B cell (primary cell): ENCODE data around the gene MLEC. TPM values are rescaled to one million over a fixed set of nuclear protein-coding genes. Genes with fewer than 3 reads are reported as not detected.

Experiments
- ATAC-seq: fragments of 200-7000 bp; cut with Tn5 transposase; one replicate; pipeline ENCODE4 v1.10.0; 2021; ENCODE audit warnings: low read depth, mild to moderate bottlenecking, moderate number of reproducible peaks, moderate library complexity
- CTCF ChIA-PET: fragments of 350-600 bp; sonication (Branson Sonifier 250); formaldehyde crosslinking; loops from one replicate; lab custom pipeline; 2021; ENCODE audit warnings: antibody characterized with exemption, inconsistent platforms; lab: Charles Lee
- POLR2A ChIA-PET: fragments of 350-600 bp; sonication (Branson Sonifier 250); formaldehyde crosslinking; loops from one replicate; lab custom pipeline; 2021; ENCODE audit warnings: antibody characterized with exemption; lab: Charles Lee
- DNase-seq: peaks from one replicate; pipeline ENCODE4 v3.0.0; 2013
- H2AFZ ChIP-seq: 2 replicates; pipeline ENCODE4 v1.6.1; 2012; ENCODE audit warnings: mild to moderate bottlenecking, low read depth, low read length; ENCODE audit not compliant: insufficient read depth, poor library complexity, severe bottlenecking
- H3K27ac ChIP-seq, 2 donors: 1 replicate in 1 of 2; 2 replicates in 1 of 2; pipeline ENCODE4 v1.5.1; 2012 to 2013; ENCODE audit warnings: low read length in 2 of 2, mild to moderate bottlenecking in 2 of 2, moderate library complexity in 1 of 2
- H3K27me3 ChIP-seq, 4 experiments: fragments of 200-600 bp in 1 of 4; sonication (generic) in 1 of 4; replicated peaks in 1 of 4; 1 replicate in 2 of 4; 2 replicates in 2 of 4; pipeline versions ENCODE4 v1.6.1 to v1.7.0; 2013 to 2016; ENCODE audit warnings: low read length in 3 of 4, mild to moderate bottlenecking in 2 of 4, mixed read lengths in 1 of 4, moderate library complexity in 1 of 4; ENCODE audit not compliant: insufficient read depth in 4 of 4, control insufficient read depth in 3 of 4; ENCODE audit errors: control extremely low read depth in 1 of 4
- H3K36me3 ChIP-seq, 2 experiments: replicated peaks in 1 of 2; 1 replicate in 1 of 2; 2 replicates in 1 of 2; pipeline versions ENCODE4 v1.6.1 to v1.7.1; 2013; ENCODE audit warnings: low read length in 1 of 2; ENCODE audit not compliant: insufficient read depth in 2 of 2, control insufficient read depth in 1 of 2; ENCODE audit errors: control extremely low read depth in 1 of 2, extremely low read depth in 1 of 2
- H3K4me1 ChIP-seq, 2 donors: fragments of 200-600 bp in 1 of 2; sonication (generic) in 1 of 2; 1 replicate in 1 of 2; 2 replicates in 1 of 2; pipeline versions ENCODE4 v1.5.1 to v1.6.1; 2013 to 2017; ENCODE audit warnings: low read length in 2 of 2; ENCODE audit not compliant: control insufficient read depth in 2 of 2, insufficient read depth in 2 of 2
- H3K4me2 ChIP-seq: replicated peaks from 2 replicates; pipeline ENCODE3; 2012; ENCODE audit warnings: mild to moderate bottlenecking, low read depth, low read length; ENCODE audit not compliant: poor library complexity, severe bottlenecking
- H3K4me3 ChIP-seq, 5 experiments: fragments of 200-600 bp in 1 of 5; sonication (generic) in 1 of 5; 1 replicate in 3 of 5; 2 replicates in 2 of 5; pipeline versions ENCODE4 v1.5.1 to v1.7.0; 2011 to 2016; ENCODE audit warnings: low read length in 4 of 5, mild to moderate bottlenecking in 4 of 5, low read depth in 2 of 5, control low read depth in 1 of 5, moderate library complexity in 1 of 5; ENCODE audit not compliant: insufficient read depth in 1 of 5; ENCODE audit errors: control extremely low read depth in 1 of 5, extremely low read depth in 1 of 5
- H3K79me2 ChIP-seq: fragments of 200-600 bp; sonication (generic); one replicate; pipeline ENCODE4 v1.6.0; 2016; ENCODE audit warnings: low read length; ENCODE audit not compliant: control insufficient read depth, insufficient read depth
- H3K9ac ChIP-seq: fragments of 200-600 bp; sonication (generic); 2 replicates; pipeline ENCODE4 v1.6.1; 2017; ENCODE audit warnings: mild to moderate bottlenecking, low read length, moderate library complexity
- H3K9me3 ChIP-seq, 3 donors: one replicate each; pipeline versions ENCODE4 v1.6.1 to v1.7.1; 2013; ENCODE audit warnings: low read length in 2 of 3; ENCODE audit not compliant: control insufficient read depth in 2 of 3, insufficient read depth in 1 of 3; ENCODE audit errors: control extremely low read depth in 1 of 3
- H4K20me1 ChIP-seq: 2 replicates; pipeline ENCODE4 v1.6.0; 2012; ENCODE audit warnings: mild to moderate bottlenecking, low read length; ENCODE audit not compliant: insufficient read depth, control insufficient read depth, poor library complexity, severe bottlenecking
- H3K27ac Mint-ChIP-seq: one replicate; pipeline ENCODE4 v1.8.0; 2021; ENCODE audit warnings: mixed read lengths
- H3K27me3 Mint-ChIP-seq: one replicate; pipeline ENCODE4 v1.8.0; 2021; ENCODE audit warnings: mixed read lengths
- H3K4me1 Mint-ChIP-seq: one replicate; pipeline ENCODE4 v1.8.0; 2021; ENCODE audit warnings: mixed read lengths
- H3K4me3 Mint-ChIP-seq: one replicate; pipeline ENCODE4 v1.8.0; 2021; ENCODE audit warnings: mixed read lengths
- H3K9me3 Mint-ChIP-seq: one replicate; pipeline ENCODE4 v1.8.0; 2022; ENCODE audit warnings: mixed read lengths; ENCODE audit not compliant: insufficient read depth
- EZH2 ChIP-seq: IDR thresholded peaks from 2 replicates; pipeline ENCODE4 v1.6.1; 2012; ENCODE audit warnings: borderline replicate concordance, low read depth, mild to moderate bottlenecking, moderate library complexity, low read length; ENCODE audit not compliant: insufficient read depth, poor library complexity, severe bottlenecking
- WGBS: methylation state at CpG from one replicate; pipeline ENCODE4 v1.1.5; 2013; ENCODE audit warnings: missing lambda C conversion rate; ENCODE audit not compliant: insufficient coverage; 5-methylcytosine and 5-hydroxymethylcytosine counted together
- intact Hi-C: fragments of 100-400 bp; cut with micrococcal nuclease; formaldehyde crosslinking; loops from one replicate; pipeline ENCODE4 v1.10.0; 2022
- polyA plus RNA-seq: library from polyadenylated mRNA; depleted of rRNA; stranded (reverse); fragments of >200 nt; gene quantifications from 2 replicates; pipeline ENCODE4 v1.2.3, GENCODE V29; 2012
- total RNA-seq, 2 donors: library from RNA; stranded (reverse); fragments of 120-200 nt in 1 of 2; gene quantifications; 1 replicate in 1 of 2; 2 replicates in 1 of 2; pipeline versions ENCODE4 v1.2.3 to v1.2.4, GENCODE V29; 2013 to 2022
- TF ChIP-seq, protein P1 (sequence below): fragments of 200-600 bp; IDR thresholded peaks from one replicate; pipeline ENCODE4 v1.8.0; 2022; ENCODE audit warnings: antibody characterized with exemption, mild to moderate bottlenecking

MLEC gene
- total and polyA plus RNA-seq, 2 donors (not counting 1 experiment from before 2014, with no cell fraction given) = 5.5 to 52.6 TPM

- no peak overlapping the region for H2AFZ ChIP-seq
- POLR2A ChIA-PET = no interaction called here
- peaks cover 29% of the 10 kb centered on the region for H3K79me2 ChIP-seq
Observed at GRCh38 chr12:120696626-120697025, 9.7 kb downstream of the MLEC start.

GRCh38 chr12:120697344-120697743, 10.4 kb downstream of the MLEC start:
- H4K20me1 ChIP-seq = peaks cover 9% of the 10 kb centered on the region
- no CpG with 5 or more reads among the region's 1 CpG for WGBS
- peaks cover 9 to 78% of the 10 kb centered on the region in 2 experiments for H3K36me3 ChIP-seq
- peaks cover 3 to 7% of the 10 kb centered on the region in 2 donors for H3K4me1 ChIP-seq
- Mint-ChIP-seq H3K4me3 (no peak overlapping the region), H3K9me3 (no peaks in the 10 kb centered on the region), H3K27ac (no peak overlapping the region), H3K4me1 (peaks cover 8% of the 10 kb centered on the region), H3K27me3 (no peaks in the 10 kb centered on the region)
- no peaks in the 10 kb centered on the region for H3K9me3 ChIP-seq
- no peak overlapping the region for H3K27ac ChIP-seq
- peaks cover 22% of the 10 kb centered on the region for H3K79me2 ChIP-seq
- DNase-seq (no peak), ATAC-seq (no peak)
- H3K4me2 ChIP-seq = no peak overlapping the region
- H3K9ac ChIP-seq = no peak overlapping the region
- TF ChIP-seq, protein P1, sequence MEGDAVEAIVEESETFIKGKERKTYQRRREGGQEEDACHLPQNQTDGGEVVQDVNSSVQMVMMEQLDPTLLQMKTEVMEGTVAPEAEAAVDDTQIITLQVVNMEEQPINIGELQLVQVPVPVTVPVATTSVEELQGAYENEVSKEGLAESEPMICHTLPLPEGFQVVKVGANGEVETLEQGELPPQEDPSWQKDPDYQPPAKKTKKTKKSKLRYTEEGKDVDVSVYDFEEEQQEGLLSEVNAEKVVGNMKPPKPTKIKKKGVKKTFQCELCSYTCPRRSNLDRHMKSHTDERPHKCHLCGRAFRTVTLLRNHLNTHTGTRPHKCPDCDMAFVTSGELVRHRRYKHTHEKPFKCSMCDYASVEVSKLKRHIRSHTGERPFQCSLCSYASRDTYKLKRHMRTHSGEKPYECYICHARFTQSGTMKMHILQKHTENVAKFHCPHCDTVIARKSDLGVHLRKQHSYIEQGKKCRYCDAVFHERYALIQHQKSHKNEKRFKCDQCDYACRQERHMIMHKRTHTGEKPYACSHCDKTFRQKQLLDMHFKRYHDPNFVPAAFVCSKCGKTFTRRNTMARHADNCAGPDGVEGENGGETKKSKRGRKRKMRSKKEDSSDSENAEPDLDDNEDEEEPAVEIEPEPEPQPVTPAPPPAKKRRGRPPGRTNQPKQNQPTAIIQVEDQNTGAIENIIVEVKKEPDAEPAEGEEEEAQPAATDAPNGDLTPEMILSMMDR = no peak
- TF ChIP-seq EZH2 = no peak
- intact Hi-C loops = no loop called here
- no peak overlapping the region for H2AFZ ChIP-seq
- ChIA-PET POLR2A (interaction anchor here (1.3 kb wide), 1 partner anchor 11 kb away, joined by 5 read pairs; the partner anchor contains the start of gene MLEC), CTCF (interaction anchor here (1.2 to 1.8 kb wide), 3 partner anchors 48 to 51 kb away, joined by 3 to 5 read pairs (median 3); no protein-coding TSS in a partner anchor)
- no peak overlapping the region for H3K4me3 ChIP-seq
- no peaks in the 10 kb centered on the region for H3K27me3 ChIP-seq

More at GRCh38 chr12:120696626-120697025, 9.7 kb downstream of the MLEC start:
- DNase-seq = no peak
- Histone ChIP-seq H3K4me2 (no peak overlapping the region), H3K27me3 (no peaks in the 10 kb centered on the region), H3K27ac (no peak overlapping the region), H3K9ac (no peak overlapping the region), H3K9me3 (no peaks in the 10 kb centered on the region), H4K20me1 (peaks cover 11% of the 10 kb centered on the region), H3K4me1 (peaks cover 3 to 7% of the 10 kb centered on the region in 2 donors), H3K4me3 (no peak overlapping the region), H3K36me3 (peaks cover 9 to 75% of the 10 kb centered on the region in 2 experiments)
- CTCF ChIA-PET = interaction anchor here (1.2 kb wide), 2 partner anchors 50 kb away, joined by 3 read pairs; no protein-coding TSS in a partner anchor
- intact Hi-C loops = no loop called here
- ATAC-seq = no peak
- WGBS = 93% methylated on average over 5 of the region's 6 CpGs
- H3K4me1 Mint-ChIP-seq = peaks cover 8% of the 10 kb centered on the region
- no peak for TF ChIP-seq EZH2
- TF ChIP-seq, protein P1 = no peak
- H3K9me3 Mint-ChIP-seq = no peaks in the 10 kb centered on the region
- no peak overlapping the region for H3K27ac Mint-ChIP-seq
- H3K4me3 Mint-ChIP-seq = no peak overlapping the region
- no peaks in the 10 kb centered on the region for H3K27me3 Mint-ChIP-seq
